CD14-positive monocyte (primary cell): ENCODE measurements around the gene RPGRIP1. TPM values are rescaled to one million over a fixed set of nuclear protein-coding genes. Genes with fewer than 3 reads are reported as not detected.

Experiments used
- DNase-seq, 3 donors: peaks; one replicate each; pipeline ENCODE4 v3.0.0-alpha.2; 2011 to 2022
- H2AFZ ChIP-seq: 2 replicates; pipeline ENCODE4 v1.6.0; 2012; ENCODE audit warnings: mild to moderate bottlenecking, low read depth, low read length, inconsistent platforms; ENCODE audit not compliant: insufficient read depth, poor library complexity, severe bottlenecking
- H3K27ac ChIP-seq, 2 donors: 1 replicate in 1 of 2; 2 replicates in 1 of 2; pipeline ENCODE4 v1.5.1; 2012 to 2013; ENCODE audit warnings: low read length in 2 of 2, control low read depth in 1 of 2, inconsistent platforms in 1 of 2, low read depth in 1 of 2, mild to moderate bottlenecking in 1 of 2
- H3K27me3 ChIP-seq, 2 donors: one replicate each; pipeline versions ENCODE4 v1.6.0 to v1.6.1; 2011 to 2013; ENCODE audit warnings: low read length in 2 of 2; ENCODE audit not compliant: control insufficient read depth in 2 of 2, insufficient read depth in 2 of 2
- H3K36me3 ChIP-seq, 2 donors: replicated peaks in 1 of 2; 1 replicate in 1 of 2; 2 replicates in 1 of 2; pipeline versions ENCODE4 v1.5.1 to v1.6.1; 2012 to 2013; ENCODE audit warnings: low read length in 2 of 2, control low read depth in 1 of 2, inconsistent platforms in 1 of 2, mild to moderate bottlenecking in 1 of 2; ENCODE audit not compliant: insufficient read depth in 2 of 2, control insufficient read depth in 1 of 2
- H3K4me1 ChIP-seq, 2 donors: 1 replicate in 1 of 2; 2 replicates in 1 of 2; pipeline versions ENCODE4 v1.5.1 to v1.6.1; 2012 to 2013; ENCODE audit warnings: low read length in 2 of 2, control low read depth in 1 of 2, inconsistent platforms in 1 of 2, mild to moderate bottlenecking in 1 of 2, moderate library complexity in 1 of 2; ENCODE audit not compliant: insufficient read depth in 2 of 2, control insufficient read depth in 1 of 2
- H3K4me2 ChIP-seq: replicated peaks from 2 replicates; pipeline ENCODE3; 2012; ENCODE audit warnings: low read length, moderate library complexity, mild to moderate bottlenecking; ENCODE audit not compliant: poor library complexity, severe bottlenecking; ENCODE audit errors: extremely low read depth
- H3K4me3 ChIP-seq, 3 experiments: fragments of 200-600 bp in 1 of 3; sonication (generic) in 1 of 3; replicated peaks in 1 of 3; 1 replicate in 2 of 3; 2 replicates in 1 of 3; pipeline ENCODE4 v1.5.1; 2011 to 2013; ENCODE audit warnings: low read length in 3 of 3, mild to moderate bottlenecking in 3 of 3, control low read depth in 2 of 3, low read depth in 2 of 3, inconsistent platforms in 1 of 3, moderate library complexity in 1 of 3
- H3K79me2 ChIP-seq: 2 replicates; pipeline ENCODE4 v1.6.0; 2012; ENCODE audit warnings: mild to moderate bottlenecking, control low read depth, inconsistent platforms, low read length, moderate library complexity; ENCODE audit not compliant: insufficient read depth
- H3K9ac ChIP-seq: 2 replicates; pipeline ENCODE4 v1.6.0; 2017; ENCODE audit warnings: low read length, mild to moderate bottlenecking; ENCODE audit not compliant: insufficient read depth, poor library complexity, severe bottlenecking
- H3K9me3 ChIP-seq, 2 donors: replicated peaks in 1 of 2; 1 replicate in 1 of 2; 2 replicates in 1 of 2; pipeline versions ENCODE4 v1.5.1 to v1.6.1; 2012 to 2013; ENCODE audit warnings: low read length in 2 of 2, control low read depth in 1 of 2; ENCODE audit not compliant: control insufficient read depth in 1 of 2, insufficient read depth in 1 of 2
- H4K20me1 ChIP-seq: 2 replicates; pipeline ENCODE4 v1.6.0; 2012; ENCODE audit warnings: mild to moderate bottlenecking, low read length, control low read depth, moderate library complexity; ENCODE audit not compliant: insufficient read depth
- H3K27ac Mint-ChIP-seq, 7 donors: one replicate each; pipeline ENCODE4 v1.8.0; 2020; ENCODE audit warnings: mild to moderate bottlenecking in 7 of 7, mixed read lengths in 7 of 7, moderate library complexity in 6 of 7, inconsistent platforms in 2 of 7
- H3K27me3 Mint-ChIP-seq, 3 donors: one replicate each; pipeline ENCODE4 v1.8.0; 2021 to 2022; ENCODE audit warnings: low read depth in 3 of 3, mild to moderate bottlenecking in 3 of 3, mixed read lengths in 3 of 3, moderate library complexity in 3 of 3, inconsistent platforms in 1 of 3
- H3K36me3 Mint-ChIP-seq, 2 donors: one replicate each; pipeline ENCODE4 v1.8.0; 2020; ENCODE audit warnings: mixed read lengths in 2 of 2, inconsistent platforms in 1 of 2, mild to moderate bottlenecking in 1 of 2
- H3K4me1 Mint-ChIP-seq: one replicate; pipeline ENCODE4 v1.8.0; 2020; ENCODE audit warnings: mild to moderate bottlenecking, mixed read lengths
- H3K4me3 Mint-ChIP-seq, 2 donors: one replicate each; pipeline ENCODE4 v1.8.0; 2020; ENCODE audit warnings: mild to moderate bottlenecking in 2 of 2, mixed read lengths in 2 of 2, moderate library complexity in 1 of 2
- H3K9me3 Mint-ChIP-seq, 7 donors: one replicate each; pipeline ENCODE4 v1.8.0; 2020 to 2022; ENCODE audit warnings: mixed read lengths in 7 of 7, mild to moderate bottlenecking in 6 of 7, moderate library complexity in 6 of 7, inconsistent platforms in 2 of 7
- CTCF ChIP-seq: fragments of 200-600 bp; IDR thresholded peaks from one replicate; pipeline ENCODE4 v1.8.0; 2022; ENCODE audit warnings: antibody characterized with exemption, mild to moderate bottlenecking
- WGBS: methylation state at CpG from one replicate; pipeline ENCODE4 v1.1.5; 2013; ENCODE audit warnings: missing lambda C conversion rate; ENCODE audit not compliant: insufficient coverage; 5-methylcytosine and 5-hydroxymethylcytosine counted together
- intact Hi-C, 2 donors: fragments of 100-400 bp; cut with micrococcal nuclease; formaldehyde crosslinking; loops; one replicate each; pipeline versions ENCODE4 v1.15.0 to v1.15.1; 2023
- polyA plus RNA-seq, 3 donors: library from polyadenylated mRNA; depleted of rRNA in 1 of 3; unstranded in 2 of 3; stranded (reverse) in 1 of 3; fragments of 300-500 nt in 2 of 3; fragments of >200 nt in 1 of 3; fragmentation: Illumina TruSeq in 2 of 3; gene quantifications; 1 replicate in 2 of 3; 2 replicates in 1 of 3; pipeline ENCODE4 v1.2.3, GENCODE V29; 2012 to 2021

The RPGRIP1 gene
- polyA plus RNA-seq, 3 donors = 4.7 to 10.4 (median 7.4) TPM

- Histone ChIP-seq H3K79me2 (peaks cover 100% of the 10 kb centered on the region), H3K9me3 (no peaks in the 10 kb centered on the region), H2AFZ (no peak overlapping the region), H3K4me3 (no peak overlapping the region), H3K27me3 (no peaks in the 10 kb centered on the region), H3K9ac (no peak overlapping the region), H3K36me3 (peaks cover 55 to 94% of the 10 kb centered on the region in 2 donors), H4K20me1 (peaks cover 100% of the 10 kb centered on the region), H3K4me2 (no peak overlapping the region), H3K4me1 (peaks cover 13 to 25% of the 10 kb centered on the region in 2 donors), H3K27ac (no peak overlapping the region)
- Mint-ChIP-seq H3K4me3 (no peak overlapping the region), H3K27me3 (no peaks in the 10 kb centered on the region), H3K36me3 (peaks cover 51 to 78% of the 10 kb centered on the region in 2 donors), H3K27ac (peak overlapping the region in 2 of 7 donors; percentile 46 to 66), H3K9me3 (no peaks in the 10 kb centered on the region), H3K4me1 (peaks cover 32% of the 10 kb centered on the region)
- no peak for TF ChIP-seq CTCF
- DNase-seq = no peak
- intact Hi-C loops = no loop called here
- WGBS = no CpG with 5 or more reads among the region's 1 CpG
Measured at GRCh38 chr14:21248338-21248737, 31.5 kb upstream of the RPGRIP1 start.

- Histone ChIP-seq H3K9ac (no peak overlapping the region), H2AFZ (no peak overlapping the region), H3K9me3 (no peaks in the 10 kb centered on the region), H3K27ac (no peak overlapping the region), H3K4me1 (peaks cover 13 to 24% of the 10 kb centered on the region in 2 donors), H4K20me1 (peaks cover 100% of the 10 kb centered on the region), H3K36me3 (peaks cover 55 to 94% of the 10 kb centered on the region in 2 donors), H3K27me3 (no peaks in the 10 kb centered on the region), H3K4me3 (no peak overlapping the region), H3K4me2 (no peak overlapping the region), H3K79me2 (peaks cover 100% of the 10 kb centered on the region)
- peaks cover 31% of the 10 kb centered on the region for H3K4me1 Mint-ChIP-seq
- TF ChIP-seq CTCF = no peak
- 97% methylated on average over 4 of the region's 8 CpGs for WGBS
- intact Hi-C loops = no loop called here
- peaks cover 53 to 82% of the 10 kb centered on the region in 2 donors for H3K36me3 Mint-ChIP-seq
- no peaks in the 10 kb centered on the region for H3K27me3 Mint-ChIP-seq
- H3K9me3 Mint-ChIP-seq = no peaks in the 10 kb centered on the region
- H3K4me3 Mint-ChIP-seq = no peak overlapping the region
- peak in 1 of 3 donors; percentile 37 for DNase-seq
- H3K27ac Mint-ChIP-seq = peak overlapping the region in 3 of 7 donors; percentile 3 to 50 (median 43)
Measured at GRCh38 chr14:21248739-21249411, 31.0 kb upstream of the RPGRIP1 start.
